ENCODE results near the gene SGPP2. TPM values are rescaled to one million over a fixed set of nuclear protein-coding genes. Genes with fewer than 3 reads are reported as not detected.

SGPP2 gene
- total RNA-seq, 6 experiments from 2014 or later: not detected

- H3K27ac Mint-ChIP-seq: no peak overlapping the region
- no peak for DNase-seq
- TF ChIP-seq, protein P1, sequence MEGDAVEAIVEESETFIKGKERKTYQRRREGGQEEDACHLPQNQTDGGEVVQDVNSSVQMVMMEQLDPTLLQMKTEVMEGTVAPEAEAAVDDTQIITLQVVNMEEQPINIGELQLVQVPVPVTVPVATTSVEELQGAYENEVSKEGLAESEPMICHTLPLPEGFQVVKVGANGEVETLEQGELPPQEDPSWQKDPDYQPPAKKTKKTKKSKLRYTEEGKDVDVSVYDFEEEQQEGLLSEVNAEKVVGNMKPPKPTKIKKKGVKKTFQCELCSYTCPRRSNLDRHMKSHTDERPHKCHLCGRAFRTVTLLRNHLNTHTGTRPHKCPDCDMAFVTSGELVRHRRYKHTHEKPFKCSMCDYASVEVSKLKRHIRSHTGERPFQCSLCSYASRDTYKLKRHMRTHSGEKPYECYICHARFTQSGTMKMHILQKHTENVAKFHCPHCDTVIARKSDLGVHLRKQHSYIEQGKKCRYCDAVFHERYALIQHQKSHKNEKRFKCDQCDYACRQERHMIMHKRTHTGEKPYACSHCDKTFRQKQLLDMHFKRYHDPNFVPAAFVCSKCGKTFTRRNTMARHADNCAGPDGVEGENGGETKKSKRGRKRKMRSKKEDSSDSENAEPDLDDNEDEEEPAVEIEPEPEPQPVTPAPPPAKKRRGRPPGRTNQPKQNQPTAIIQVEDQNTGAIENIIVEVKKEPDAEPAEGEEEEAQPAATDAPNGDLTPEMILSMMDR (IDR thresholded peaks at IDR 0.05): no peak
Measured at GRCh38 chr2:222545823-222546795, 121.8 kb downstream of the SGPP2 start.

GRCh38 chr2:222547083-222547482 lies 122.7 kb downstream of the SGPP2 start:
- H3K36me3 Mint-ChIP-seq (ENCODE audit: low read depth): no peaks in the 10 kb centered on the region
- no peaks in the 10 kb centered on the region for H3K9me3 Mint-ChIP-seq
- no peak for DNase-seq
- H3K27ac Mint-ChIP-seq: no peak overlapping the region
- H3K4me3 Mint-ChIP-seq: no peak overlapping the region
- no peaks in the 10 kb centered on the region for H3K4me1 Mint-ChIP-seq (ENCODE audit: low read depth)
- TF ChIP-seq, protein P1 (IDR thresholded peaks at IDR 0.05): no peak
- H3K27me3 Mint-ChIP-seq (ENCODE audit: insufficient read depth): peaks cover 4% of the 10 kb centered on the region; the same call in 1 of the 2 replicates

More at GRCh38 chr2:222545823-222546795, 121.8 kb downstream of the SGPP2 start:
- H3K4me1 Mint-ChIP-seq (ENCODE audit: low read depth): no peaks in the 10 kb centered on the region
- H3K36me3 Mint-ChIP-seq (ENCODE audit: low read depth): no peaks in the 10 kb centered on the region
- H3K27me3 Mint-ChIP-seq (ENCODE audit: insufficient read depth): peaks cover 3% of the 10 kb centered on the region; the same call in 1 of the 2 replicates
- no peaks in the 10 kb centered on the region for H3K9me3 Mint-ChIP-seq
- no peak overlapping the region for H3K4me3 Mint-ChIP-seq

DNA sequence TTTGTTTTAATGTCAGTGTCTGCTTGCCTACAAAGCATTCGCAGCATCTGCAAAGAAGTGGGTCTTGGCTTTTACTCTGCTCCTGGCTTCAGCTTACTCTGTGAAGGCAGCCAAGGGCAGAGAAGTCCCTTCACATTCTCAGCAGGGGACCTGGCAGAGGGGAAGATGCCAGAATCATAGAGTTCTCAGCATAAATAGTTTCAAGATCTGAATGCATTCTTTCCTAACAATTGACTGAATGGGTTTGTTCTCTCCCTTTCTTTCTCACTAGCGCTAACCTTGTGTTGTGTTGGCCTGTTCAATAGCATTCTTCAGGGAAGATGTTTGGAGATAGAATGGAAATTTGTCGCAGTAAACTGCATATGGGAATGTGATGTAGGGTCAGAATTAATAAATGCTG lies 124.6 kb downstream of the SGPP2 start:
- TF ChIP-seq, protein P1 (IDR thresholded peaks at IDR 0.05): no peak
- no peaks in the 10 kb centered on the region for H3K36me3 Mint-ChIP-seq (ENCODE audit: low read depth)
- no peak overlapping the region for H3K4me3 Mint-ChIP-seq
- no peak for DNase-seq
- peaks cover 7% of the 10 kb centered on the region for H3K27me3 Mint-ChIP-seq (ENCODE audit: insufficient read depth)
- H3K27ac Mint-ChIP-seq: no peak overlapping the region
- H3K4me1 Mint-ChIP-seq (ENCODE audit: low read depth): no peaks in the 10 kb centered on the region
- no peaks in the 10 kb centered on the region for H3K9me3 Mint-ChIP-seq

- no peaks in the 10 kb centered on the region for H3K4me1 Mint-ChIP-seq (ENCODE audit: low read depth)
- H3K27ac Mint-ChIP-seq: no peak overlapping the region
- TF ChIP-seq, protein P1 (IDR thresholded peaks at IDR 0.05): no peak
- no peaks in the 10 kb centered on the region for H3K9me3 Mint-ChIP-seq
- no peaks in the 10 kb centered on the region for H3K36me3 Mint-ChIP-seq (ENCODE audit: low read depth)
- H3K4me3 Mint-ChIP-seq: no peak overlapping the region
- peaks cover 13% of the 10 kb centered on the region for H3K27me3 Mint-ChIP-seq (ENCODE audit: insufficient read depth)
- no peak for DNase-seq
Measured at GRCh38 chr2:222554517-222554916, 130.2 kb downstream of the SGPP2 start.

DNA sequence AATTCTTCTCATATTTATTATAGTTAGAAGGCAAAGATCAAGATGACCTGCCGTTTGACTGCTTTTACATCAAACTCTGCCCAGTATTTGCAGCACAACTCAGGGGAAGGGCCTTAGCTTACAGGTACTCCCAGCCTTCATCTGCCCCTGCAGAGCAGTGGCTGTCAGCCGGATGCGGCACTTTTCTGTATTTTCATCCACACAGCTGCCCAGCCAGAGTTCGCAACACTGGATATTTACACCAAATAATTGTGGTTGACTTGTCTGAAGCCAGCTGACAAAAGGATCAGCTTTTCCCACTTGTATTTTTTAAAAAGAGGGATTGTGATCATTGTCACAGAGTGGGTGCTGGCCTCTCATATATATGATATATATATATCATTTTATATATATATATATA lies 136.8 kb downstream of the SGPP2 start:
- no peaks in the 10 kb centered on the region for H3K4me1 Mint-ChIP-seq (ENCODE audit: low read depth)
- TF ChIP-seq, protein P1 (IDR thresholded peaks at IDR 0.05): no peak
- peaks cover 2% of the 10 kb centered on the region for H3K36me3 Mint-ChIP-seq (ENCODE audit: low read depth)
- H3K9me3 Mint-ChIP-seq: no peaks in the 10 kb centered on the region
- no peak overlapping the region for H3K27ac Mint-ChIP-seq
- H3K27me3 Mint-ChIP-seq (ENCODE audit: insufficient read depth): peaks cover 4% of the 10 kb centered on the region
- no peak overlapping the region for H3K4me3 Mint-ChIP-seq
- no peak for DNase-seq
